Left ventricle myocardium superior (tissue), 1 donor: ENCODE measurements around the gene LVRN. TPM values are rescaled to one million over a fixed set of nuclear protein-coding genes. Genes with fewer than 3 reads are reported as not detected.
"Not testable (repeated sequence)": the region's sequence is repeated elsewhere in the genome, so short reads cannot be mapped to it uniquely, and the experiment has no call there.

Source experiments
- ATAC-seq: fragments of 200-7000 bp; cut with Tn5 transposase; one replicate; pipeline ENCODE4 v1.9.1; 2020; ENCODE audit warnings: mild to moderate bottlenecking, moderate library complexity
- DNase-seq: peaks from one replicate; pipeline ENCODE4 v3.0.0-alpha.2; 2020
- intact Hi-C: fragments of 100-400 bp; cut with micrococcal nuclease; formaldehyde crosslinking; loops from one replicate; pipeline ENCODE4 v1.11.0; 2022
- long read RNA-seq: library from polyadenylated mRNA; unstranded; transcript quantifications from one replicate; pipeline ENCODE4 v2.0.0, GENCODE V29; 2021
- total RNA-seq: library from RNA; stranded (reverse); fragmentation: NEBNext Ultra II Directional; extraction: Animal tissue kit (Norgen Biotek cat#: 25700); gene quantifications from one replicate; pipeline ENCODE4 v1.2.1, GENCODE V29; 2021
- donor health status: DM: no; HTN: yes; CAD: no; lungs with severe emphysema.

Gene LVRN, protein sequence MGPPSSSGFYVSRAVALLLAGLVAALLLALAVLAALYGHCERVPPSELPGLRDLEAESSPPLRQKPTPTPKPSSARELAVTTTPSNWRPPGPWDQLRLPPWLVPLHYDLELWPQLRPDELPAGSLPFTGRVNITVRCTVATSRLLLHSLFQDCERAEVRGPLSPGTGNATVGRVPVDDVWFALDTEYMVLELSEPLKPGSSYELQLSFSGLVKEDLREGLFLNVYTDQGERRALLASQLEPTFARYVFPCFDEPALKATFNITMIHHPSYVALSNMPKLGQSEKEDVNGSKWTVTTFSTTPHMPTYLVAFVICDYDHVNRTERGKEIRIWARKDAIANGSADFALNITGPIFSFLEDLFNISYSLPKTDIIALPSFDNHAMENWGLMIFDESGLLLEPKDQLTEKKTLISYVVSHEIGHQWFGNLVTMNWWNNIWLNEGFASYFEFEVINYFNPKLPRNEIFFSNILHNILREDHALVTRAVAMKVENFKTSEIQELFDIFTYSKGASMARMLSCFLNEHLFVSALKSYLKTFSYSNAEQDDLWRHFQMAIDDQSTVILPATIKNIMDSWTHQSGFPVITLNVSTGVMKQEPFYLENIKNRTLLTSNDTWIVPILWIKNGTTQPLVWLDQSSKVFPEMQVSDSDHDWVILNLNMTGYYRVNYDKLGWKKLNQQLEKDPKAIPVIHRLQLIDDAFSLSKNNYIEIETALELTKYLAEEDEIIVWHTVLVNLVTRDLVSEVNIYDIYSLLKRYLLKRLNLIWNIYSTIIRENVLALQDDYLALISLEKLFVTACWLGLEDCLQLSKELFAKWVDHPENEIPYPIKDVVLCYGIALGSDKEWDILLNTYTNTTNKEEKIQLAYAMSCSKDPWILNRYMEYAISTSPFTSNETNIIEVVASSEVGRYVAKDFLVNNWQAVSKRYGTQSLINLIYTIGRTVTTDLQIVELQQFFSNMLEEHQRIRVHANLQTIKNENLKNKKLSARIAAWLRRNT
- 0.59 TPM for total RNA-seq
- long read RNA-seq: 0 reads

DNA sequence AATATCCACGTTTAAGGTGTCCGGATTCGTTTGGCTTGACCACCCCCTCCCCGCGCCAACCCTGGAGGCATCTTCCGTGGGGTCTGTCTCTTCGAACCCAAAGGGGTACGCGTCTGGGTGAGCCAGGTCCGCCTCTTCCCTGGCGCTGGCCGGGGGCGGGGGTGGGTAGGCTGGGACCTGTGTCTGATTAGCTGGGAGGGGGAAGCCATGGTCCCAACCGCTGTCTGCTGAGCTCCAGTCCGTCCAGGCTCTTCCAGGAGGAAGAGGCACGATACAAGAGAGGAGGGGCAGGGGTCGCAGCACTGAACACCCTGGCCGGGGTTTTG lies at the start of gene LVRN:
TSS of gene LVRN (plus strand) at position 237 of the 326 bp plus-strand sequence. CDS start 143 bp downstream, outside the sequence.
- ATAC-seq (no peak), DNase-seq (no peak)
- intact Hi-C loops: no loop called here

DNA sequence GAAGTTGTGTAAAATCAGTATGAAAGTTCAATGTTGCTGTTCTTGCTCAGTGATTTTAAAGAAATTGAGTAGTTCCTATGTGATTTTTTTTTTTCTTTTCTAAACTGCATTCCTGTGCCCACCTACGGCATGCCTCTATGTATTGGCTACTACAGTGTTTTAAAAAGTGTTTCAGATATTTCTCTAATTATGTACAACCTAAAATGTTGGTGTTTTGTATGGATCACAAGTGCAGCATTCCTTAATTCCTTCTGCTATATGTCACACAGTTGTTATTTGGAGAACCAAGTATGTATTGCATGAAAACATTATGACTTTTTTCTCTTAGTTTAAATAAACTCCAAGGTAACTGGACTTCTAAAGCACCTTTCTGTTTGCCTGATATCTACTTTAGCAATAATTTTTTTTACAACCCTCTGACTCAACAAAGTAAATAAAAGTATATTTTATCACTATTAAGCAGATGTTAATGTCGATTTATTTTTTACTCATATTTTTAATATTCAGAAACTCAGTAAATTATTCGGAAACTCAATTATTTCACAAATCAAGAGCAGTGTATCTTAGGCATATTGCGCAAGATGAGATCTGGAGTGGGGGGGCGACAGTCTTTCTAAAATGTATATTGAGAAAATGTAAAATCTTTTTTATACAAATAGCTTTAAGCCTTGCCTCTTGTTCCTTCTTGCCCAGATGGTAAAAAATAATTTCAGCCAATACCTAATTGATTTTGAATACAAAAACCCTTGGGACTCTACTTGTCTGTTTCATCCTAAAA lies 48.5 kb upstream of the LVRN start:
- ATAC-seq, DNase-seq, intact Hi-C loops: not testable (repeated sequence)

DNA sequence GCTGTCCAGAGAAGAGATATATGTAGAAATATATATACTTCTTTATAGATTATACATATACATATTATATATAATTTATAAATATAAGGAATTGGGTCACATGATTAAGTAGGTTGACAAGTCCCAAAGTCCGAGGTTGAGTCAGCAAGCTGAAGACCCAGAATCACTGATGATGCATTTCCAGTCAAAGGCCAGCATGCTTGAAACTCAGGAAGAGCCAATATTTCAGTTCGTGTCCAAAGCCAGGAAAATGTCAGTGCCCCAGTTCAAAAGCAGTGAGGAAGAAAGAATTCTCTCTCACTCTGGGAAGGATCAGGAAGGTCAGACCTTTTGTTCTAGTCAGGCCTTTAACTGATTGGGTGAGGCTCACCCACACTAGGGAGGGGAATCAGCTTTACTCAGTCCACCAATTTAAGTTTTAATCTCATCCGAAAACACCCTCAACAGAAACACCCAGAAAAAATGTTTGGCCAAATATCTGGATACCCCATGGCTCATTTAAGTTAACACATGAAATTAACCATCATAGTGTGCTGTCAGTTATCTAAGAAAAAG lies 42.0 kb upstream of the LVRN start:
- ATAC-seq: no peak
- no peak for DNase-seq
- intact Hi-C loops: no loop called here

DNA sequence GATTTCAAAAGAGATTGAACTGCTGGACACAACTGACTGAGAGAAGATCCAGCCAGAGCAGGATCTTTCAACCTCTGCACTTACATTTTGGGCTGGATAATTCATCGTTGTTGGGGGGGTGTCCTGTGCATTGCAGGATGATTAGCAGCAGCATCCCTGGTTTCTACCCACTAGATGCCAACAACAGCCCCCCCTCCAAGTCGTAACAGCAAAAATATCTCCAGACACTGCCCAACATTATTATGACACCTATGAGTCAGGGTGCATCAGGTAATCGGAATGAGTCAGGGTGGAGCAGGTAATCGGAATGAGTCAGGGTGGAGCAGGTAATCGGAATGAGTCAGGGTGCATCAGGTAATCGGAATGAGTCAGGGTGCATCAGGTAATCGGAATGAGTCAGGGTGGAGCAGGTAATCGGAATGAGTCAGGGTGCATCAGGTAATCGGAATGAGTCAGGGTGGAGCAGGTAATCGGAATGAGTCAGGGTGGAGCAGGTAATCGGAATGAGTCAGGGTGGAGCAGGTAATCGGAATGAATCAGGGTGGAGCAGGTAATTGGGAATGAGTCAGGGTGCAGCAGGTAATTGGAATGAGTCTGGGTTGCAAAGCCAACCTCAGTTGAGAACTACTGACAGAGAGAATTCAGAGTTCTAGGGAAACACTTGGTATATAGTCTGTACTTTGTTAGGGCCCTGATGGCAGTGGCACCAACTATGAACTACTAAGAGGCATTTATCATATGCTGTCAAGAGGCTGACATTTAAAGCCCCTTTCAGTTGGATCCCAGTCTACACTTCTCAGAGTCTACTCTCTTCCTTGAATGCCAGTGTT lies 33.5 kb upstream of the LVRN start:
- intact Hi-C loops, DNase-seq, ATAC-seq: not testable (repeated sequence)

DNA sequence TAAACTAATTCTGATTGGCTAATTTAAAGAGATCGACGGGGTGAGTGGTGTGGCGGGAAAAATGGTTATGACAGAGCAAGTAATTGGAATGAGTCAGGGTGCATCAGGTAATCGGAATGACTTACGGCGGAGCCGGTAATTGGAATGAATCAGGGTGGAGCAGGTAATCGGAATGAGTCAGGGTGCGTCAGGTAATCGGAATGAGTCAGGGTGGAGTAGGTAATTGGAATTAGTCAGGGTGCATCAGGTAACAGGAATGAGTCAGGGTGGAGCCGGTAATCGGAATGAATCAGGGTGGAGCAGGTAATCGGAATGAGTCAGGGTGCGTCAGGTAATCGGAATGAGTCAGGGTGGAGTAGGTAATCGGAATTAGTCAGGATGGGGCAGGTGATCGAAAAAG lies 32.1 kb upstream of the LVRN start:
- intact Hi-C loops, DNase-seq, ATAC-seq: not testable (repeated sequence)

DNA sequence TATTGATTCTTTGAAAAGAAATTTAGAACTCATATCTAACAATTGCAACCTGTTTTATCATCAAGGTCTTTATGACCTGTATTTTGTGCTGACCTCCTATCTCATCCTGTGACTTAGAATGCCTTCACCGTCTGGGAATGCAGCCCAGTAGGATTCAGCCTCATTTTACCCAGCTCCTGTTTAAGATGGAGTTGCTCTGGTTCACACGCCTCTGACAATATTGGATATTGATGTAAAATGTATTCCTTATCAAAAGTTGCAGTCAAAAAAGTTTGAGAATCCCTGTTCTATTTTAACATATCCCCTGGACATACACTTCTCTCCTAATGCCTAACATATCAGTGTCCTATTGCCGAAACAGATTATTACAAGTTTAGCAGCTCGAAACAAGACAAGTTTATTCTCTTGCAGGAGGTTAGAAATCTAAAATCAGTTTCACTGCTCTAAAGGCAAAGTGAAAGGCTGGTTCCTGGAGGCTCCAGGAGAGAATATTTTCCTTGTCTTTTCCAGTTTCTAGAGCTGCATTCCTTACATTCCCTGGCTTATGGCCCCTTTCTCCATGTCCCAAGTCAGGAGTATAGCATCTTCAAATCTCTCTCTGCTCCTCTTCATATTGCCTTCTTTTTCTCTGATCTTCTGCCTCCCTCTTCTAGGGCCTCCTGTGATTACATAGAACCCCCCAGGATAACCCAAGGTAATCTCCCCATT lies 31.5 kb upstream of the LVRN start:
- ATAC-seq: no peak
- DNase-seq: no peak
- intact Hi-C loops: no loop called here

DNA sequence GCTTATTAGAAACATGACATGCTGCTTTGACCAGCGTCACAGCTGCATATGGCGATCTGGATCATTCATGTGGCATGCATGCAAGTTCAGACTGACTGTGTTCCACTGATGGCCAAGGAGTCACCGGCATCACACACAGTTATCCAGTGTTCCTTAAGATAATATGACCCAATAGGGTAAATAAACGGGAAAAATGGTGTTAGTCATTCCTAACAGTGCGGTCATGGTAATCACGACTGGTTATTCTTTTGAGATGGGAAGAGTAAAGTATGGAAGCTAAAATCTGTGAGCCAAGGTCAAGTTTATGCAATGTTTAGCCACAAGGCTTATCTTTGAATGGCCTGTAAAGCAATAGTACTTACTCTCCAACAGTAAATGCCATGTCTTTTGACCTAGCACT lies 29.3 kb upstream of the LVRN start:
- ATAC-seq: no peak
- DNase-seq: no peak
- intact Hi-C loops: no loop called here

DNA sequence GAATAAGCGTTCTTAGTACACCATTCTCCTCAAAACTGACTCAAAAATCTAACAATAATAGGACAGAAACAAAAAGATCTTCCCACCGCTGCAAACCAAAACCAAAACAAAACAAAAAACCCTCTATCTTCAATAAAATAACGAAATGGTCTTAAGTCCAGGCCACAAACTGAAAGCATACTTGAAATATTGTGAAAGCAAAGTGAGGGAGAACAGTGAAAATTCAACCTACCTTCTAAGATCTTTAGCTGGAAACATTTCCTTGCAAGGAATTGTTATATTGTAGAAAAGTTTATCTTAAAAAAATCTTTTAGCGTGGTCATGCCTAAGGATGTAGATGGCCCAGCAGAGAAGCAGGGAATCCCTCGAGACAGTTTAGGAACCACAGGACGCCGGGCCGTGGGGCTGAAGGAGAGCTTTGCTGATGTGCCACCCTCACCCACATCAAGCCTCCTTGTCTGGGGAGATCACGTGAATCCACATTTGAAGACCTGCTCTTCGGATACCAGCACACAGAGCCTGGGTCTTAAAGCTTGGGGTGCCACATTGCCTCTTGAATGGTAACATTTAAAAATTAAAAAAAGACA lies 27.8 kb upstream of the LVRN start:
- ATAC-seq (no peak), DNase-seq (no peak)
- intact Hi-C loops: no loop called here

DNA sequence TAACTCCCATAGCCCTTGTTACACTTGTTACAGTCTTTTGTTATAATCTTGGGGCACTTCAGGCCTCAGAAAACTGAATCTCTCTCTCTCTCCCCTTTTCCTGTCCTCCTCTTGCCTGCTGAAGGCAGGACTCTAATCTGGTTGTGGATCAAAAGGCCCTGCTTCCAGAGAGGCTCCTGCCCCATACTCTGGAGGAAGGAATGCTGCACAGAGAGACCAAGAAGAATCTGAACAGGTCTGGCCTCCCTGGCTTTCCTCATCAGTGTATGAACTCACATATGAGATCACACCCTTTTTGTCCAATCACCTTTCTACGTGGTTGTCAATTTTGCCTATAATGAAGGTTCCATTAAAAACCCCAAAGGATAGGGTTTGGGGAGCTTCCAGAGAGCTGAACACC lies 26.2 kb upstream of the LVRN start:
- no peak for DNase-seq
- intact Hi-C loops: no loop called here
- ATAC-seq: no peak

DNA sequence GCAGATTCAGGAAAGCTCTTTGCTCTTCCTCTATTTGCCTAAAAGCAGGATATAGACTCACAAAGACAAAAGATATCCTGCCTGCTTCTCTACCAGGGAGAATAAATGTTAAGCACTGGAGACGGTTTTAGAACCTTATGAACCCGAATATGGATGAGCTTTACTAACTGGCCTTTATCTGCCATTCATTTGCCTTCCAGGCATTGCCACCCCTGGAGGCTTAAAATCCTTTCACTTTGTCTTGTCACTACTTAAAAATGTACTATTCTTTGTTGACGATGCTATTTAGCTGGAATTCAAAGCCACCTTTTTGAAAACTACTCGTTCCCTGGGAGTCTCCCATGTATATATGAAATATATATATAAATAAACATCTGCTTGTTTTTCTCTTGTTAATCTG lies 23.2 kb upstream of the LVRN start:
- no peak for ATAC-seq
- no peak for DNase-seq
- intact Hi-C loops: no loop called here

DNA sequence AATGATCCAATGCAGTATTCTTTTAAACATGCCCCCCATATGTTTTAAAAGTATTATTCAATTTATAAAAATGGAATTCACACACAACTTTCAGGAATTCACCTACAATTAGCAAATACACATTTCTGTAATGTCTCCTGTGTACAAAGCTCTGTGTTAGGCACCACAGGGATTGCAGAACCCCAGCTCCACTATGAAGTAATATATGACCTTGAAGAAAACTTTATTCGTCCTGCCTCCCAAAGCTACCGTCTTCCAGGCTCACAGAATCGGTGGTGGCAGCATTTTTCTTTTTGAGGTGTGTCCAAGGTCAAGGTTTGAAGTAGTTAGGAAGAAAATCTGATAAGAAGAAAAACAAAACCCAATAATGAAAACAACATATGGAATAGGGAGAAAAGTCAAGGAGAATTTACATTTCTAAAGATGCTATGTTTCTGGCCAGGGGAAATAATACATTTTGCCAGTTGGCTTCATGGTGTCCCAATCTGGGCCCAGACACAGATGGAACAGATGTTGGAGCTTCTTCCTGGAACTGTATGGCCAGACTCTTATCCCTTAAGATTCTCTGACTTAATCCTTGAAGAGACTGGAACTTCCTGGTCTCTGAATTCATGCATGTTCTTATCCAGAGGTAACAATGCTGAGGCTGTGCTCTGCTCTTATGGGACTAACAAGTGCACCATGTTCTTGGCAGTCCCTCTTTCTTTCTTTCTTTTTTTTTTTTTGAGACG lies 22.0 kb upstream of the LVRN start:
- peak; percentile 95 for ATAC-seq
- intact Hi-C loops: no loop called here
- no peak for DNase-seq

DNA sequence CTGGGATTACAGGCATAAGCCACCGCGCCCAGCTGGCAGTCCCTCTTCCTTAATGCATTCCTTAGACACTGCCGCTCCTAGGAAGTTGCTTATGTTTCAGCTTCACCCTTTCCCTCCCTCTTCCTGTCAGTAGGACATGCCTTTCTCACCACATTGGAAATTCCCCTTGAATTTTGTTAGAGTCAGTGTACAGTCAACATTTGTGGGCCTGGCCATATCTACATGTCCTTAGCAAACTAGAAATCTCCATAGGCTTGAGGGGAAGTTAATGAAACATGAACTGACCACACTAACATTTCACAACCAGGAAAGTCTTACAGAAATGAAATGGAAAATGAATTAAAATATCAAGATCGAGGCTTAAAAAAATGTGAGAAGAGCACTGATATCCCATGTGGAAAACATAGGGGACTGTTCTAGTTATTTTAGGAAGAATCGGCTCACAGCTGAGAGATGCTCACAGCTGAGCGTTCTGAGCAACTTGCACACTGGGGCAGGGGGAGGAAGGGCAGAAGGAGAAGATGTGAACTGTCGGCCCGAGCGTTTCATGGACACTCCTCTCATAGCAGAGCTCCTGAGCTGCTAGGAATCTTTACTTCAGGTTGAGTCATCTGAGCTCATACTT lies 21.1 kb upstream of the LVRN start:
- ATAC-seq (peak; percentile 51), DNase-seq (no peak)
- intact Hi-C loops: no loop called here

DNA sequence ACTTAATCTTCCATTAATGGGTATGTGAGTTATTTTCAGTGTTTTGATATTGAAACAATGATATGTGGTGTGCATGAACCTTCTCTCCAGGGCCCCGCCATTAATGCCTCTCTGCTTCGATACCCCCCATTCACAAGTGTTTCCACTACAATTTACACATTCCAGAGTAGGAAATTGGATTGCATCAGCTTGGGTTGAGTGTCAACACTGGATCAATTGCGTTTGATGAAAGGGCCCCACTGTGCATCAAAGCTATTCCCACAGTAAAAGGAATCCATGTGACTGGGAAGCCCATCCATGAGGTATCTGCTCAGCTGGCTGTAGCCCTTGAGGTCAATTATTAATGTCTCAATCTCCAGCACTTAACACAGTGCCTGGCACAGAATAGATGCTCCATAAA lies 17.8 kb upstream of the LVRN start:
- DNase-seq: no peak
- intact Hi-C loops: no loop called here

DNA sequence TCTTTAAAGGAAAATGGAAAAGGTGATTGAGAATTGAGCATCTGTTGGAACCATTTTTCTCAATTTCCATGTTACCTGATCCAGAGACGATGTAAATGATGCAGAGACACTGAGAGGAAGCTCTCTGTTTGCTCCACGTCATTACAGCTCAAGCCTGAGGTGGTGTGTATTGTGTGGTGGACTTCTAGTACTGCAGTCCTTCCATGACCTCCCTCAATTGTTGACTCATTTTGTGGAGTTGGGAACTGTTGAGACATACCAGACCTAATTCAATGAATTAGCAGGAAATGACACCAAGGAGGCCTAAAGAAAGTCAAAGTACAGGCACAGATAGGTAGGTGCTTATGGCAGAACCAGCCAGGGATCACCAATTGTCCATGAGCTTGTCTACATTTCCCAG lies 15.6 kb upstream of the LVRN start:
- ATAC-seq: no peak
- no peak for DNase-seq
- intact Hi-C loops: no loop called here

More for the DNA sequence above, 17.8 kb upstream of the LVRN start:
- ATAC-seq: no peak

DNA sequence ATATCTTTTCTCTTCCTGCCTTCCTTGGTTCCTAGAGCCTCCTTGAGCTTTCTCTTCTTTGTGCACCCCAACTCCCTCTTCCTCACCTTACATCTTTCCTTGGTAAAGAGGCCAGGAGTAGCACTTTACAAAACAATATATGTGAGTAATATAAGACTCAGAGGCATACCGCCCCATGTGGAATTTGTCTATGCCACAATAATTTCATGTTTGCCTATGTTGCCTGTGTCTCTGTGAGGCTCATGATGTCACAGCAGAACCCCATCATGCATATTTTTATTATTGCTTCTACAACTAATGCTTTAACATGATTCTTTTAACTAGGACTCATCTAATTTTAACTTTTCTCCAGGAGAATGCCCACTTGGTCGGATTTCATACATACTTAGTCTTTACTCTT lies 15.0 kb upstream of the LVRN start:
- intact Hi-C loops: no loop called here
- DNase-seq (no peak), ATAC-seq (no peak)

DNA sequence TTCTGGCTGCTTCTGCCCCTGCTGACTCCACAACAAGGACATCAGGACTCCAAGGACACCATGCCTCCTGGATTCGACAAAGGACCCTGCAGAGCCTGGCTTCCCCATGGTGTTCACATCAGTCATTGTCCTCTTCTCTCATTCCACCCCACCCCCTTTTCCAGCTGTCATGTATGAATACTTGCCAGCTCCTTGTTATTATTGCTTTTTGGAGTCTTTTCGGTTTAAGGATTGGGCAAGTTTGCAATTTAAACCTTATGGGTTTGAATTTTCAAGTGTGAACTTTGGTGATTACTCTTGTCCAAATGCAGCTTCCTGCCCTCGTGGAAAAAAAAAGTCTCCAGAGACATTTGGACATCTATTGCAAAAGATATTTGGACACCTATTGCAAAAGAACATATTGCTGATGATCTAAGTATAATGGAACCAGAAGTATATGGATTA lies 14.2 kb upstream of the LVRN start:
- ATAC-seq (peak; percentile 75), DNase-seq (no peak)
- intact Hi-C loops: no loop called here
